HG03469 (cell line): ENCODE results near the gene PTTG1.

Experiments used
- ATAC-seq: cut with Tn5 transposase; IDR thresholded peaks from one replicate; pipeline ENCODE4 v1.9.1; 2021; ENCODE audit warnings: mild to moderate bottlenecking, moderate library complexity, moderate number of reproducible peaks; ENCODE audit not compliant: unreplicated experiment

Gene PTTG1

DNA sequence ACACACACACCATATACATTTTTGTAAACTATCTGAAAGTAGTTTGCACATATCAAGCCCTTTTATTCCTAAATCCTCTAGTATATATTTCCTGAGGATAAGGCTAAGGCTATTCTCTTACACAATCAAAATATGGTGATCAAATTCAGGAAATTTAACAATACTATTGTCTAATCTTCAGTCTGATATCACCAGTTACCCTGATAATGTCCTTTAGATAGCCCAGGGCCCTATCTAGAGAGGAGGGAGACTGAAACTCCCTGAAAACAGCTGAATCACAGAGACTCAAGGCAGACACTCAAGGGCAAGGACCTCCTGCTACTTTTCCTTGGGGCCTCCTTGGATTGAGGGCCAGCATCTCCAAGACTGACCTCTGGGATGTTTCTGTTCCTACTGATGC is 30.4 kb downstream of the PTTG1 start:
- no peak for ATAC-seq

DNA sequence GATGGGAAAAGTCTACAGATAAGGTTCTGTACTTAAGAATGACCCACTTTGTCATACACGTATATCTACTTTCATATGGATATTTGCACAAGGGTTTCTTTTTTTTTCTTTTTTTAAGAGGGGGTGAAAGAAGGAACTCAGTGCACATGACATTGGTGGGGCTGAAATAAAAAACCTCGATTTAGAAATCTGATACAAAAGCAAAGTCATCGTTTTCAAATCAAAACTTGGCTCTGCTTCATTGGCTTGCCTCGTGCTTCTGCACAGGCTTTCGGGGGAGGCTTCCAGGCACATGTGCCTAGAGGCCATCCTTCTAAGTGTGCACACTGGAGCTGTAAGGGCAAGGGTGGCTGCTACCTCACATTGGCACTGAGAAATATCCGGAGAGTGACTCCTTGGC is 31.1 kb downstream of the PTTG1 start:
- no peak for ATAC-seq

DNA sequence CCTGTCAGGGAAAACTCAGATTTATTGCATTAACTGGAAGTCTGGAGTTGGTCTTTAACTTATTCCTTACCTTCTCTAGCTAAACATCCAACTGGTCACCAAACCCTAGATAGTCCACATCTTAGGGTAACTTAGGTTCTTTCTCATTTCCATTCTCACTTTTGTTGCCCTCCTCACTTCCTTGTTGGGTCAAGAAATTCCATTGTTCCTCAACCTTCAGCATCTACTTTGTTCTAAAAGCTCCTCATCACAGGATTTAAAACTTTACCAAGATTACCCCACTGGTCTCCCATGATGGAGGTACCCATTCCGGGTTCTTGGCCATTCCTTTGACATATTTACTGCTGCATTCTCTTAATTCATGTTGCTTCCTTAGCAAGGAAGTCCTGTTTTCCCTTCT is 32.1 kb downstream of the PTTG1 start:
- no peak for ATAC-seq

DNA sequence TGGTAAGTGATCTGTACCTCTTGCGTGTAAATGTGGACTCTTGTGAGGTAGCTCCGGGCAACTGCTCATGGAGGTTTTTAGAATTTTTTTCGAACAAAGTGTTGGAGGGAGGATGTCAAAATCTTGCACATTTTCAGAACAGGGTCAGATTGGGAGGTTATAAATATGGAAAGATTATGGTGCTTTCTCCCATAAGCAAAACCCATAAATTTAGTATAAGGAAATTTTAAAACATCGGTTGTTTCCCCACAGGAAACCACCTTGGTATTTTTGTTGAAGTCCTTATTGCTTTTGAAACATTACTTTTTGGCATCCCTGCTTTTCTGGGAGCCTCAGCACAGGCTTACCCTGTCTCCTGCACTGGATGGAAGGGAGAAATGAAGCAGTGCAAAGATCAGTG is 33.9 kb downstream of the PTTG1 start:
- ATAC-seq = no peak

DNA sequence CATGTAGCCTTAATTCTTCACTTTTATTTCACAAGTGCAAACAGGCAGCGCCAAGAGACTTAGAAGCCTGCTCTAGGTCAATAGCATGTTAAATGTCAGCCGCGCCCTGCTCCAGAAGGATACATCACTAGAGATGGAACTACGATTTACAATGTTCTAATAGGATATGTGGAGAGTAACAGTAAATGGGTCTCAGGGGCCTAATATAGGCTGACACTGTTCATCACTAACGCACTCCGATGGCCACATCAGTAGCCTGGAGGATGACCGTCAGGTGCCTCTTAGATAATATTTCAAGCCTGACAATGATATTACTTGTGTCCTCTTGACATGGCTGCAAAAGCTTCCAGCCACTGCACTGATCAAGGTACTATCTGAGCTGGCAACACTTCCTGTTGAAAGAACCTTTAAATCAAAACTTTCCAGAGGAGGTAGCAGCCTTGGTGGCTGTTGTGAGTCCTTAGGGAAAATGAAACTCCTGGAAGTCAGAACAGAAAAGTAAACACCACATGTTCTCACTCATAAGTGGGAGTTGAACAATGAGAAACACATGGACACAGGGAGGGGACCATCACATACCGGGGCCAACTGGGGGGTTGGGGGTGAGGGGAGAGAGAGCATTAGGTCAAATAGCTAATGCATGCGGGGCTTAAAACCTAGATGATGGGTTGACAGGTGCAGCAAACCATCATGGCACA is 35.0 kb downstream of the PTTG1 start:
- ATAC-seq = no peak

DNA sequence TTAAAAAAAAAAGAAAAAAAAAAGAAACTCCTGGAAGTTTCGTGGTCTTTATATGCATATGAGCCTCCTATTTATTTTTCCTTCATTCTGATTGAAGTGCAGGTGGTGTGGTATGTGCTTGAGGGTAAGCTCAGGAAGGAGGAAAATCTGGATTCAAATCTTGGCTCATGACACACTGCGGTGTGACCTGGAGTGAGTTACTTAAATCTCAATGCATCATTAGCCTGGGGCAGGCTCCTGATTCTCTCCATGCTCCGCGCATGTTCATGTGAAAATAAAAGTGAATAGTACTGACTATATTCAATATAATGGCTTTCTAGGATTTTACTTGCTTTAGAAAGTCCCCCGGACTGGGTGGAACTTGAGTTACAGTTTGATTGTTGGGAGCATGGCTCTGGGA is 35.6 kb downstream of the PTTG1 start:
- ATAC-seq = no peak

DNA sequence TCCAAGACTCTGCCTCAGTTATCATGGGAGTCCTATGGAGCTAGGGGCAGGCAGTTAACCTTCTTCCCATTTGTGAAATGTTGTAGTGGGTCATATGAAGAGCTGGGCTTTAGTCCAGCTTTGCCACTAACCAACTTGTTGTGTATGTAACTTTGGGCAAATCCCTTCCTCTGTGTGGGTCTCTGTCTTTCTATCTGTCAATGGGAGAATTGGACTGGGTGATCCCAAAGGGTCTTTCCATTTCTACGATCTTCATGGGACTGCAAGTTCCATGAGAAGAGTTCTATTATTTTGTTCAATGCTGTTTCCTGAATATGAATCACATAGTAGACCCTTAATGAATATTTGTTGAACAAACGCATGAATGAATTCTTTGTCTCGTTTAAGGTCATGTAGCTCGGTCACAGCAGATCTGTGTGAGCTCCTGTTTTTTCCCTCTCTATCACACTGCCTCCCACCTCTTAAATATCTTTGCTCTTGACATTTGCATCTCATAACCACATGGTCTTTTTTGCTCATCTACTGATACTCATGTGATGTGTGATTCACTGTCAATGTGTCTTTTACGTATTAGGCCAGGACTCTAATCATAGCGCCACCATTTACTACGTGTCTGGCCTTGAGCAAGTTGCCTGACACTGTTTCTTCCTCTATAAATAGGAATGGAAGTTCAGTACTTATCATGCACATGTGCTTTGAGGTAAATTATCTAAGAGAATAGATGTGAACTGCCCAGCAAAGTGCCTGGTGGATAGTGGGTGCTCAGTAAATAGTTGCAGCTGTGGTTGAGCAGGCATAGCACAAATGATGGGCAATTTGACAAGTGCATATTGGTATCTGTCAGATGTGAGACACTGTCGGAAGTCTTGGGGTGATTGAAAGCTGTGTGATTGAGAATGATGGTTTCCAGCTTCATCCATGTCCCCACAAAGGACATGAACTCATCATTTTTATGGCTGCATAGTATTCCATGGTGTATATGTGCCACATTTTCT is 37.4 kb downstream of the PTTG1 start:
- ATAC-seq = peak; percentile 87

DNA sequence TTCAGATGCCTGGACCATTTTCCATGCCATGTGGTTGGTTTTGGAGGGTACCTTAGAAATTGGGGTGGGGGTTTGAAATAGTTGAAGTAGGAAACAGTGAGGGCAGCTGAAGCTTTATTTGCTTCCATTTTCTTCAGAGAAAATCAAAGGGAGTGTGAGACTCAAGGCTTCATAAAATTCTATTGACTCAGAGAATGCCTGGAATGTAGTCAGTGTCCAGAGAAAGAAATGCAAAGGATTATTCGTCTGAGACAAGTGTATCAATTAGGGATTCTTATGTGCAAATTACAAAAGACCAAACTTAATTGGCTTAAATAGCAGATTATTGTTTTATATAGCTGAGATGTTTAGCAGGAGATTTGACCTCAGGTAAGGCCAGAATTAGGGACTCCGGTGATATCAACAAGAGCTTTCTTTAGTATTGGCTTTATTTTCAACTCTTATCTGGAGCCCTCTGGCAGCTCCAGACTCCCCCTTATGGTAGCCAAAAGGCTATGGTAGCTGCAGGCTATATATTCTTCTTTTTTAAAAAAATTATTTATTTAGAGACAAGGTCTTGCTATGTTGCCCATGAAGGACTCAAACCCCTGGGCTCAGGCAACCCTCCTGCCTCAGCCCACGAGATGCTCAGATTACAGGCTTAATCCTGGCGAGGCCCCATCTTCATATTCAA is 38.9 kb downstream of the PTTG1 start:
- ATAC-seq = no peak

DNA sequence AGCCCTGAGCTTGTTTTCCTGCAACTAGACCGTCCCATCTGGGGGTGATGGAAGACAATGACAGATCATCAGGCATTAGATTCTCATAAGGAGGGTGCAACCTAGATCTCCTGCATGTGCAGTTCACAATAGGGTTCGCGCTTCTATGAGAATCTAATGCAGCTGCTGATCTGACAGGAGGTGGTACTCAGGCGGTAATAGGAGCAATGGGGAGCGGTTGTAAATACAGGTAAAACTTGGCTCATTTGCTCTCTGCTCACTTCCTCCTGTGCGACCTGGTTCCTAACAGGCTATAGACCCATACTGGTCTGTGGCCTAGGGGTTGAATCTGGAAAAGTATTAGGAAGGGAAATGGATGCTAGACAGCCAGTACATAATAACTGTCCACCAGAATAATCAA is 39.7 kb downstream of the PTTG1 start:
- no peak for ATAC-seq

DNA sequence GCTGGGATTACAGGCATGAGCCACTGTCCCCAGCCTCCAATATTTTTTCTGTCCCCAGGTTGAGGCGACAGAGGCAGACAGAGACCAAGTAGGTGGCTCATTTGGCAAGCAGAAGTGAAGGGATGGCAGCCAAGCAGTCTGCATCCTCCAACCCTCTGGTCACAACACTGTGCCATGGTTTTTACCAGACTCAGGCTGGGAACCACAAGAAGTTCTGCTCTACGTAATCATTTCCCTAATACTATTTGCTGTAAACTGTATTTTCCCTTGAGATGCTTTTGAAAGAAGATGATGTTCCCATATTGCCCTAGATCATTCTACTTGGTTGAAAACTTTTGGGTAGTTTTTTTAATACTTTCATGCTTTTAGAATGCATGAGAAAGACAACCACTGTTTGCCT is 40.5 kb downstream of the PTTG1 start:
- peak; percentile 27 for ATAC-seq

DNA sequence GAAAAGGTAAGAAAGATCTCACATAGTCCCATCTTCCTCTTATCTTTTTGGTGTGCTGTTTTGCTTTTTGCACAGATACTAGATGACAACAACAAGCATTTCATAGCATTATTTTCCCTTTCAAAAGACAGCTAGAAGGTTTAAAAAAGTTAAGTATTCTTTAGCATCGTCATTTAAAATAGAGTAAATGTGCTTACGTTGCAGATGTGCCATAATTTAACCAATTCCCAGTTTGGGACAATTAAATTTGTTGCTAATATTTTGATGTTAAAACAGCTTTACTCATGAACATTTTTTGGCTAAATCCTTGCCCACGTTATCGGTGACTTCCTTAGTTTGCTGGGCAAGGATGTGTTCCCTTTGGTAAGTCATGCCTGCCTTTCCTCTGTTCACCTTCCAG is 41.6 kb downstream of the PTTG1 start:
- ATAC-seq = no peak

DNA sequence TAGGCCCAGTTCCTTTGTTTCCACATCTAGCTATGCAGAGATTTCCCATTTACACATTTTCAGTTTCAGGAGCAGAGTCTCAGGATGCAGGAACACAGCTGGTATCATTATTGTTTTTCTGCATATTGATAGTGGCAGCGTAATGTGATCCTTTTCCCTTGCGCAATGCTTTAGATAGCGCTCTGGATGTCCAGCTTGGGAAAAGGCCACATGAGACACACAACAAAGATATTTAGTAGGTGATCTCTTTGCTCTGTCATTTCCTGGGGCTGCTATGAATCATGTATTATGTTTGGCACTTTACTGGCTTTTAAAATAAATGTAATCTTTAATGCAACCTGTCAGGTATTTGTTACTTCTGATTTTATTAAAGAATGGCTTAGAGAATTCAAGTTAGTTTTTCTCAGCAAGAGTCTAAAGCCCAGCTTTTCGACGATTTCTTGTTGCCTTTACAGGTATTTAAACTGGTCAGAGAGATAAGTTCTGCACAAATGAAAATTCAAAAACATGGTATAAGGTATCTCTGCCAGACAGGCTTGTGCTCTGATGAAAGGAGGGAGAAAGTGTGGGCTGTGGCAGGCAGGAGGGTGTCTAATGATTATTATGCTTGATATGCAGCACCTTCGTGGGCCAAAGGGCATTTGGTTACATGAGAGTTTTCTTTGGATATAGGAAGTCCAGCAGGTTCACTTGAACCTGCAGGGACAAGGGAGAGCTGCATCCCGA is 42.2 kb downstream of the PTTG1 start:
- ATAC-seq = no peak

DNA sequence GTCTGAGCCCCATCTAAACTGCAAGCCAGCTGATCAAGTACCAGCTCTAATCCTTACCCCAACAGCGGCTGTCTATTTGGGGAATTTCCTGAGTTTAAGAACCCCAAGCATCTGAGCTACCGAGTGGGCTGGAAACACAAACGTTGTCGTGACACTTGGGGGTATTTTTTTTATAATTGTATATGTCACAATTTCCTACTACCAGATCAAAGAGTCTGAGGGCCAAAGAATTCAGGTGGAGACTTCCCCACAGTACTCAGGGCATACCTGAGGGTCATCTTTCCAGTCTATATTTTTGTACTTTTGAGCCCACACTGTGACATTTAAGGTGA is 42.8 kb downstream of the PTTG1 start:
- ATAC-seq = no peak

DNA sequence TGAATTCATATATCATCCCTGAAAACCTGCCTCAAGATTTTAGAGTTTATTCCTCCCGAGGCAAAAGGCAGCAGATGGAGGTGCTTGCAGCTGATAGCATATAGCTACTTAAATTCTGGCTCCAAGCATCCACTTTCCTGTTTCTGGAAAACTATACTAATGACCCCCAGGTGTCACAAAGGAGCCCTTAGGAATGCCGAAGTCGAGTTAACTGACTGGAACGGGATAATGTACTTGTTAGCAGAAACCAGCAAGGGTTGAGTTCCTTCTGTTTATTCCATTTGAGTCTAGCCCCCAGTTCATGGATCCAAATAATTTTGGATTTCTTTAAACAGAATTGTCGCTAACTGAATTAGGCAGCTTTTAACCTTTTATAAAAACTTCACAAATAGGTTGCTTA is 44.5 kb downstream of the PTTG1 start:
- no peak for ATAC-seq

DNA sequence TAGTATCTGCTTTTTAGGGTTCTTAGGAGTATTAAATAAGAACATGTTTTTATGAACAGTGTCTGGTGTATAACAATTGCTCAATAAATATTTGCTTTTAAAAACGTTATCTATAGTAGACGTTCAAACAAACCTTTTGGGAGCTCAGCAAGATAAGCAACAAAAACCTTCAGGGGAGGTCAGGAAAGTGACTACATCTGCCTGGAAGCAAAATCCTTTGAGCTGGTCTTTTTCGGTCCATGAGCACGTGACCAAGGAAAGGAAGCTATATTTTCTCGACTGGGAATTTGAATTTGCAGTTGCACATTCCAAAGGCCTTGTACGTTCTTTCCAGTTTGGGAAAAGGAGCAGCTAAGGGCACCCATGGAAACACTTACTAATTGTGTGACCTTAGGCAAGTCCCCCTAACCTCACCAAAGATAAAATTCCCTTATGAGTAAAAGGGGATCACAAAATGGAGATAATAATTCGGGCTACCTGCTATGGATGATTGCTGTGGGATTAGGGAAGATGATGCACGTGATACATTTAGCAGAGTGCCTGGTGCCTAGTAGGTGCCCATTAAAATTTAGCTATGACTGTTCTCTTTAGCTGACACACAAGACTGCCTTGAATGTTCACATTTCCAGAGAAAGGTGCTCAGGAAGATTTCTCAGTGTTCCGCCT is 45.4 kb downstream of the PTTG1 start:
- ATAC-seq = peak; percentile 0

DNA sequence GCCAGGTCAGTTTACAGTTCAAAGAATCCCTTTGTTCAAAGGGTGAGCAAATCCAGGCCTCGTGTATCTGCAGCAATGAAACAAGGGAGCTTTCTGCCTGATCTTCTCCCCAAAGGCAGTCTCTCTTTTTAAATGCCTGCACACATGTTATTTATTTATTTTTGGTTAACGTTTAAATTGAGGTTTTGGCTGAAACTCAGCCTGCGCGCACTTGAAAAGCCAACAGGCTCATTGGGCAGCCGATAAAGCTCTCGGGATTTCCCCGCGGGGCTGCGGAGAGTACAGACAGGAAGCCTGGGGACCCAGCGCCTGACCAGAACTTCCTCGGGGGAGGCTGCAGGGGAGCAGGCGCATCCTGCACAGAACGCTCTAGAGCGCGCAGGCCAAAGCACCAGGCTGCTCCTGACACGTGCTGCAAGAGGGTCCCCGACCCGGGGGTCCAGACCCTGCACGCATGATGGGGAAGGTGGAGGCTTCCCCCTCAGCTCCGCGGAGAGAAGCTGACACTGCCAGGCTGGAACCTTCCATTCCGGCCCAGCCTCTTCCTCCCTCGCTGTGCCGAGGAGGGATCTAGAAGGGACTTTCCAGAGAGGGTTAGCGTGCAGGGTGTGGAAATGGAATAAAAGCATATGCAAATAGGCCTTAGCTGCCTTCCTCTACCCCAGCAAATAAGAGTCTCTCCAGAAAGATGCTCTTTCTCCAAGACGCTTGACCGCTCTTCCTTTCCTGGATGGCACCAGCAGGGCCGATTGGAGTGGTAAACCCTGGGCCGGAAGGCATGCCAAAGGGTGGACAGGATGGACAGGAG is 46.1 kb downstream of the PTTG1 start:
- peak; percentile 84 for ATAC-seq

DNA sequence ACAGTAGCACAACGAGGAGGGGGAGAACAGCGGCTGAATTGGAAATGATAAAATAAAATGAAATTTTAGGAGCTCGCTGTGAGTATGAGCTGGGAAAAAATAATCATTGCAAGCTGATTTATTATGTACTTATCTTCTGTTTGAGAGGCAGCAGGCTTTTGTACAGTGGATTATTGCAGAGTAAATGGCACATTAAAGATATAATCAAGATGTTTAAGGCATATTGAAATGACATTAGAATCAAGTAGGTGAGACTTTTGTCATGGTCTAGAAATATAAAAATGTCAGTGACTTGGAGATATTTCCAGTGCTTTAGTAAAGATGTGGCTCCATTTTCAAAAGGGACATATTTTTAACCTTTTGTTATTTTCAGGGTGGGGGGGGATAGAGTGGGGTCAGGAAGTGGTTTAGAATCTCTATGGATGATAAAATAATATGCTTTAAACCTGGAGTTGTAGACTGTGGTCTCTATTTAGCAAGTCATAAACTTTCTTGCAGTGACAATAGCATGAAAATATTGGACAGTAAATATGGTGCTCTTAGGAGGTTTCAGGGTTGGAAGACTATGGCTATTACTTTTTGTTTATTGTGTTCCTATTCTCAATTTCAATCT is 46.8 kb downstream of the PTTG1 start:
- no peak for ATAC-seq

DNA sequence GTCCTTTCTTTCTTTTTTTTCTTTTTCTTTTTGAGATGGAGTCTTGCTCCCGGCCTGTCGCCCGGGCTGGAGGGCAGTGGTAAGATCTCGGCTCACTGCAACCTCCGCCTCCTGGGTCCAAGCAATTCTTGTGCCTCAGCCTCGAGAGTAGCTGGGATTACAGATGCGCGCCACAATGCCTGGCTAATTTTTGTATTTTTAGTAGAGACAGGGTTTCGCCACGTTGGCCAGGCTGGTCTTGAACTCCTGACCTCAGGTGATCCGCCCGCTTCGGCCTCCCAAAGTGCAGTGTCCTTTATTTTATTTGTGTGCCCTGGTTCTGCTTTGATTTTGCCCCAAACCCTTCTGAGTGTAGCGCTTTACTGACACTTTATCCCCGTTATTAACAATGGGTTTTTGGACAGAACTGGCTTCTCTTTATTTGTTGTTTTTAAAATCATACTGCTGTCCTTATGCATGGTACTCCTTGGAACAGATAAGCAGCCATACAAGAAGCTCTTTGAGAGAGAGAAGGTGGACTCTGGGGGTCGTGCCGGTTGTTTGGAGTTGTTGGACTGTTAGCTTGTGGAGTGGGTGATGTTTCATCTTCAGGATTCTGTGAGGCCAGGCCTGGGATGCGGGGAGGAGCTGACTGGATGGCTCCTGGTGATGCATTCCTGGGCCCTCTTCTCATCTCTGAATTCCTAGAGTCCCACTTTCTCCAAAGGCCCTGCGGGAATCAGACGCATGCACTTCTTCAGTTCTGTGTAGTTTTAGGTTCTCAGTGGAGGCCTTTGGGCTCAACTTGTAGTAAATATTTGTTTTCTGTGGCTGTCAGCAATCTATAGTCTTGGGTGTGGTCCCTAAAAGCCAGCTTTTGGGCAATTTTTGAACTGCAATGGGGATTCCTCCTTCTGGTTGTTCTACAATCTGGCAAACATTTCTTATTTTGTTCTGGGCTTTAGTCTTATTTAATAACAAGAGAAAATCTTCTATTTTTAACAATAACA is 47.8 kb downstream of the PTTG1 start:
- no peak for ATAC-seq
